GM21526 (cell line): ENCODE results near the gene CAMK2B.

Experiments used
- ATAC-seq: cut with Tn5 transposase; IDR thresholded peaks from one replicate; pipeline ENCODE4 v1.9.1; 2021; ENCODE audit warnings: moderate library complexity; ENCODE audit not compliant: unreplicated experiment, low FRiP score

The CAMK2B gene

DNA sequence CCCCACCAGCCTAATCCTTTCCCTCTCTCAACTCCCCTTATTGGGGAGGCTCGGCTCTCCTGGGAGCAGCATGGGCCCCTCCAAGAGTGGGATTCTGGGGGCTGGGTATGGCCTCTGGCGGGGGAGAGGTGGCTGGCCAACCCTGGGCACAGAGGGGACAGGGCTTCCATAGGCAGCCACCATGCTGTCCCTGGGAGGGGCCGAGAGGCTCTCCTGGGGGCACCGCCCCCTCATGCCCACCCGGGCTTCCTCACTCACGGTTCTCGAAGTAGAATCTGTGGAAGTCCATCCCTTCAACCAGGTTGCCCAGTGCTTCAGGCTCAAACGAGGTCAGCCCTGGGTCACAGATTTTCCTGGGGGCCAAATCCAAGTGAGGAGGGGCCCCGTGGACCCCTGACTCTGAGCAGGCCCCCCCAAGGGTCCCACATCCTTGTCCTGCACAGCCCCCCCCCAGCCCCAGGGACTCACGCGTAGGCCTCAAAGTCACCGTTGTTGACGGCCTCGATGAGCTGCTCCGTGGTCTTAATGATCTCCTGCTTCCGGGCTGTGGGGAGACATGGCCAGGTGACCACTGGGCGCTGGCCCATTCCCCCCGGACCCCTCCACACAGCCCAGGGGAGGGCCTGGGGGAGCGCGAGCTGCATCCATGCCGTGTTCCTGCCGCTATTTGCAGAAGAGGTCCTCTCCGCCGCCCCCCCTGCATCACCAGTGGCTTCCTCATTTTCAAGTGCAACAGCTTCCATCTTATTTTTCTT is 104.9 kb downstream of the CAMK2B start:
- ATAC-seq = no peak

DNA sequence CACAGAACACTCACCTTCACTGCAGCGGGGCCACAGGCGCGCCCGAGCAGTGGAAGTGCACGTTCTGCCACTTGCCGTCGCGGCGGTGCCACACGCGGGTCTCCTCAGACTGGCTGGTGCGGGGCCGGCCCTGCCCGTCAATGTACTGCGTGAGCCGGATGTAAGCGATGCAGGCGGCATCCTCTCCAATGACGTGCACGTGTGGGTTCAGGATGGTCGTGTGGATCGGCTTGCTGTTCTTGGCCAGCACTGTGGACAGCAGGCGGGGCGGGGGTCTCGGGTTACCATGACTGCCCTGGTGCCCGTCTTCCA is 105.4 kb downstream of the CAMK2B start:
- ATAC-seq = no peak

DNA sequence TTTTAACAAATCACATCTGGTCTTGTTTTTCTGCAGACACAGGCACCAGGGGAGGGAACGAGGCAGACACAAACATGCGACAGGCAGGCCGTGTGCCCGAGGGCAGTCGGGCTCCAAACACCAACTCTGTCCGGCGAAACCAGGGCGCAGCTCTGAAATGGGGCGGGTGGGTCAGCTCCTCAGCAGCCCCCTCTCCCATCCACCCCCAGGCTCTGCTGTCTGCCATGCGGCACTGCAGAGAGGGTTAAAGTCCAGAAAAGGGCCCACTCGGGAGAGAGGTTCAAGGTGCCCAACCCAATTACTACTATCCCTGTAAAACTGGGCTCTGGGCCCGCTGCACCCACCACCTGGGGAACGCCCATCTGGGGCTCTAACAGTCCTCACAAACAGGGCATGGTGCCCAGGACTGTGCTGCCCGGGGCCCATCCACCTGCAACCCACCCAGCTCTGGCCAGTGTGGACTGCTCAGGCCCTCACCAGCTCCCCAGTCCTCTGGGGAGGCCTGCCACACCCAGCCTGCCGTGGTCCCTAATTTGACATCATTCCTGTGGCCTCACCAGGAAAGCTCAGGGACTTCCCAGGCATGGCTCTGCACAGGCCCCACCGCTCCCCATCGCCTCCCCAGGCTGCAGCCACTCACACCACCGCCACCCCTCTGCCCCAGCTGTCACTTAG is 105.9 kb downstream of the CAMK2B start:
- ATAC-seq = no peak

DNA sequence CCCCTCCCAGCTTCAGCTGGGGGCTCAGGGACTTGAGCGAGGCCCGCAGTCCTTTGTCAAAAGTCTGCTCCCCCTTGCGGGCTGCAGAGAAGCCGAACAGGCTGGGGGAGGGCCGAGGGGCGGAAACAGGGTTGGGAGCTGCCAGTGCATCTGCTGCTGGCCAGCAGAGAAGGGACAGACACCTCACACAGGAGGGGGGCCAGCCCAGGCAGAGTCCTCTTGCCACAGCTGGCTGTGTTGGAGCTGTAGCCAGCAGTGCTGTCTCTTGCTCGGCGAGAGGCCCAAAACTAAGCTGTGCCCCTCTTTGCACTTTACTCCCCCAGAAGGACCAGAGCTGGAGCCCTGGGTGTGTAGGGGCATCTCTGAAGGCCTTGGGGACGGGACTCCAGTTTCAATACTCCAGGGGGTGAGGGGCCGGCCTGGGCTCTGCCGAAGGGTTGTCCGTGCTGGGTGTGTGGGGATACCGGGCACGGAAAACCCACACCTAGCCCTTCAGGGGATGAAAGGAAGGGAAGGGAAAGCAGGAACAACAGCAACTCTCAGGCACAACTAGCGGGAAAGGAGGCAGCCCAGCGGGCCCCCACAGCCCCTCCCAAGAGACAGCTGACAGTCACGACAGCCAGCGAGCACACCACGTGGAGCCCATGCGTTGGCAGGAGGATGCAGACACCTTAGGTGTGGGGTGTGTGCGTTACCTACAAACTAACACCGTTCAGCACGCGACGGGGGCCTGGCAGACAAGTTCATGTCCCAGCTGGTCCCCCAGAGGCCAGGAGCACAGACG is 106.8 kb downstream of the CAMK2B start:
- ATAC-seq = no peak

DNA sequence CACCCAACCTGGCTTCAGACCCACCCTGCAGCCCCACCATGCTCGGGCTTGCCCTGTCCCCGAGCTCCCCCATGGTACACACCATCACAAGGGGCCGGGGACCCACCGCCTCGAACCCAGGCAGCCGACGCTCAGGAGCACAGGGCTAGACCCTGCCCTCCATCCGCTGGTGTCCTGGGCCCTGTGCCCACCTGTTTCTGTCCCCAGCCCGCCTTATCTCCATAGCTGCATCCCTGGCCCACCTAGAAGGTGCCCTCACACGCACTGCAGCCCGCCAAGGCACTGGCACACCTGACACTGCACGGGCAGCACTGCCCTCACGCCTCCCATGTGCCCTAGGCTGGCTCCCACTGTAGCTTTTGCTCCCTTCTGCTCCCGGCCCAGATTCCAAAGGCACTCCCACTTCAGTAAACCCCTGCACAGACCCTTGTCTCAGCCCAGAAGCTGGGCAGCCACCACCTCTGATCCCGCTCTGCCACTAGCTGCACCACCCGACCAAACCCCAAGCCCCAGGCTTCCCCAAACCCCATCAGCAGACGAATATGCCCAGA is 107.5 kb downstream of the CAMK2B start:
- no peak for ATAC-seq

DNA sequence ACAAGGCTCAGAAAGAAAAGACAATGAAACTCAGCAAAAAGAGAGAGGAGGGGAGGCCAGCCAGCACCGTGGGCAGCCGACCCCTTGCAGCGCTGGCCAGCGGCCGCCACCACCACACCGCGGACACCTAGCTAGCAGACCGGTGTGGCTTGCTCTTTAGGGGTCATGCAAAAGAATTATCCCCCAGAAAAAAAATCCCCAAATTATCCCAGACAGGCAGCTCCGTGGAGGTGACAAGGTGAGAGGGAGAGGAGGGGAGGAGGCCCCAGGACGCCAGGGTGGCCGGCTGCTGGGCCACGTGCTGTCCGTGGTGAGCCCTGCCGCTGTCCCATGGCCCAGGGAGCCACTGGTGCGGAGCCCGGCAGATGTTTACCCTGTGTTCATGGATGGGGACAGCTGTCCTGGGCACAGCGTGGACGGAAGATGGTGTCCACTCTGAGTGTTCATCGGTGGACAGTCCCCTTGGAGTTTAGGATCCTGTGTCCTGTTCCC is 108.1 kb downstream of the CAMK2B start:
- no peak for ATAC-seq

DNA sequence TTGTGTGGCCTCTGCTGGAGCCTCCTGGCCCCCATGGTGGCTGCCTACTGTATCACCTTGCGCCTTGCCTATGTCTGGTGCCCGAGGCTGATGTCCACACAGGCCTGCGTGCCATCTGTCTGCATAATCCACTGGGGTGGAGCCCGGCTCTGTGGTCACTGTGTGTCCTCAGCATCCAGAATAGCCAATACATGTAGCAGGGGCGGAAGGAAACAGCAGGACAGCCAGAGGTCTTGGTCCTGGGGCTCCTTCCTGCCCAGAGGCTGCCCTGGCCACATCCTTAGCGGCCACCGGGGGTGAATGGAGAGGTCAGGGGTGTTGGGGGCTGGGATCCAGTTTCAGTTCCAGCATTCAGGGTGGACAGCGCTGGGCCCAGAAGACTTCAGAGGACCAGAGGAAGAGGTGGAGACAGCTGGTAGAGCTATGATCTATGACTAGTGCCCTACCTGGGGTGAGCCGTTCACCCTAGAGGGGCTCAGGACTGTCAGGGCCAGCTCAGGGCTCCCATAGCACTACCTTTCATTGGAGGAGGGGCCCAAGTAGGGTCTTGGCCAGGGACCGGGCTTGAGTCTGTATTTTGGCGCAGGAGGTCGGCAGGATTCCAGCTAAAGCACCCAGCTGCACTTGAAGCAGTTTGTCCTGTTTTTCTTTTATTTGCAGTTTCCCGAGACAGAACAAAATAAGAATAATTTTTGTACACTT is 108.7 kb downstream of the CAMK2B start:
- ATAC-seq = no peak

DNA sequence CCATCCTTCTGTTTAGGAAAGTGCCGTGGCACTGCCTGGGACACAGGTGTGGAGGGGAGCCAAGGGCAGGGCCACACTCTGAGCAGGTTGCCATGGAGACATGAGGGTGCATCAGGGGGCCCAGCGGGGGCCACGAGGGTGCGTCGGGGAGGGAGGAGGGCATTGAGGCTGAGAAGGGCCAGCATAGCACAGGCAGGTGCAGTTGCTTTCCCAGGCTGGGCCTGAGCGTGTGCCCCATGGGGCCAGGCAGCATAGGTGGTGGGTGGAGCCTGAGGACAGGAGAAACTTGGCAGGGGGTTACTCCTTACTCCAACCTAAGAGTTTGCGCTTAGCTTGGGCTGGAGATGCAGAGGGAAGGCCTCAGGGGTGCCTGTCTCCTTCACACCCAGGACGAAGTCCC is 109.4 kb downstream of the CAMK2B start:
- no peak for ATAC-seq

DNA sequence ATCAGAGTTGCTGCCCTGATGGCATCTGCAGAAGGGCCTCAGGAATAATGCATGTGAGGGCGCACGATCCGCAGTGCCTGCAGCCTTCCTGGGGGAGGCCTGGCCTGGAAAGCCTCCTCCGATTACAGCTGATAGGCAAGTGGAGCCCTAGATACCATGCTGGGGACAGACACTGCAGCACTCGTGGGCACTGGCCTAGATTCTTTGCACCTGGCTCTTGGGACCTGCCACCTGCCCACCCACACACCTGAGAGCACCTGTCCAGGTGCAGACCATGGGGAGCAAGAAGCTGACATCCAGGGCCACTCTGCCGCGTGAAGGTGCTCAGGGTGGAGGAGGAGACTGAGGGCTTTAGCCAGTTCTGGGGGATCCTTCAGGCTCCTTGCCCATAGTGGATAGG is 109.9 kb downstream of the CAMK2B start:
- no peak for ATAC-seq

DNA sequence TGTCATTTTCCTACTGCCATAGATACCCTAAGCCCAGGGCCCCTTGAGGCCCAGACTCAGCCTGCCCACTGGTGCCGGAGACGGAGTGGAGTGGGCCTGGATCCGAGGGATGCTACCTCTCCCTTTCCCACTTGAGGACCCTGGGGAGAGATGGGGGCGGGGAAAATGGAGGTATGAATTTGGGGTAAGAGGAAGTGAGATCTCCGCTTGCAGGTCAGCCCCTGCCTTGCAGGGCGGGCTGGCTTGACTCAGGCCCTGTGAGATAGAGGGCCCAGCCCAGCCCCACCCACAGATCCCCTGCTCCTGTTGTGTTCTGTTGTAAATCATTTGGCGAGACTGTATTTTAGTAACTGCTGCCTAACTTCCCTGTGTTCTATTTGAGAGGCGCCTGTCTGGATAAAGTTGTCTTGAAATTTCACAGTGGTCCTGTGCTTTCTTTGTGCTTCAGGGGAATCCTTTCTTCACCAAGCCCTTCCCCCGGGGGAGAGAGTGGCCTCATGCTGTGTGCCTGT is 111.5 kb downstream of the CAMK2B start:
- no peak for ATAC-seq

DNA sequence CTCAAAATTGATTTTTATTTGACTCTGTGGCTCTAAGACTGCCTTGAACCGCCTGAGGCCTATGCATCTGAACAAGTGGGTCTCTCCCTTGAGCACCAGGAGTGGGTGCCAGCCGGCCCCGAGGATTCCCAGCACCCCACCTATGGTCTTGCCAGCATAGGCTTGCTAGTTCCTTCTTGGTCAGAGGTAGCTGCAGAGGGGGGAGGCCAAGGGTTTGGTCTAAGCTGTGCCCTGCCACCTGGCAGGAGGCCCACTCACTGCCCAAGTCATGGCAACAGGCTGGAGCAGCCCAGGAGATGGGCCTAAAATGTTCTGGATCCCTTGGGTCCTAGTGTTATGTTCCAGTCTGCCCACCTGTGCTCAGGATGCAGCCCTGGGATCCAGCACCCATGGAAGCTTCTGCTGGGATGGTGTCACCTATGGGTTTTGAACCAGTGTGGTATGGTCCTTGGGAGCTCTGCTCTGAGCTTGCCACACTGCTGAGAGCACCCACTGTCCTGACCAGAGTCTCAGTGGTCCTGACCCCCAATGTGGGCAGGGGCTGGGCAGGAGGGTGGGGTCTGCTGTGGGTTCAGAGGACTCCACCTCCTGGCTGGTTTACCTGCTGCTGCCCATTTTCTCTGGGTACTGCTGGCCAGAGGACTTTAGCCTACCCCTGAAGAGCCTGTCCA is 112.1 kb downstream of the CAMK2B start:
- ATAC-seq = no peak

DNA sequence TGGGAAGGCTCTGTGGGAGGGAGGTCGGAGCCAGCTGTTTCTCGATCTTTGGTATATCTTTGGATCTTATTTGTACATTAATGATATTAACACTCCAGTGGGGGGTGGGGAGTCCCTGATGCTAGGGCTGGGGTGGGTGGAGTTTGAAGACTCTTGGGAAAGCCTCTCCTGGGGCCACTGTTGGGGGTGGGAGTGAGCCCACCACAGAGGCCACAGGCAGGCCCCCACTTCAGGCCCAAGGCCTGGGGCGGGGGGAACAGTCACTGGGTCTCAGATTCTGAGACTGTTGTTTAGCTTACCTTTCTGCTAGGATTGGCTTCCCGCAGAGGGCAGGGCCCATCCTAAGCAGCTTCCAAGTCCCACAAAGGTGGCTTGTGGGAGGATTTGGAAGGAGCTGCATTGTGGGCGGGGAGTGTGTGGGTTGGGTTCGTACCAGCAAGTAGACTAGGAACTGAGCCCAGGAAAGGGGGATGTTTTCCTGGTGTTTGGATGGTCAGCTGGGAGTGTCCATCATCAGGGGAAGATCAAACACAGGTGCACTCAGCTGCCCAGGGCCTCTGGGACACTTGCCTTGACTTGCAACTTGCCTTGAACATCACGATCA is 112.7 kb downstream of the CAMK2B start:
- ATAC-seq = no peak

DNA sequence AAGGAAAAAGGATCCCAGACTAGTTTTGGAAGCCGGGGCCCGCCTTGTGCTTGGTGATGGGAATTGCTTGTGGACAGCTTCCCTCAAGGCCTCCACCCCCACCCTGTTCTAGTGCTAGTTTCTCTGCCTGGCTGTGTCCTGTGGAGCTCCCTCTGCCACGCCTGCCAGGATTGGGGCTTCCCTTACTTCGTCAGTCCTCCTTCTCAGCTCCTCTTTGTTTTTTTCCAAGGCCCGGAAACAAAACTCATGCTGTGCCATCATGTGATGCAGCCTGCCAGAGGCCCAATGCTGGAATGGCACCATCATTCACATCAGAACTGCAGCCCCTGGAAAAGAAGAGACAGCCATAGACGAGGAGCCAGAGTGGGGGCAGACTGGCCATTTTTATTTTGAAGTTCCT is 113.4 kb downstream of the CAMK2B start:
- ATAC-seq = no peak

DNA sequence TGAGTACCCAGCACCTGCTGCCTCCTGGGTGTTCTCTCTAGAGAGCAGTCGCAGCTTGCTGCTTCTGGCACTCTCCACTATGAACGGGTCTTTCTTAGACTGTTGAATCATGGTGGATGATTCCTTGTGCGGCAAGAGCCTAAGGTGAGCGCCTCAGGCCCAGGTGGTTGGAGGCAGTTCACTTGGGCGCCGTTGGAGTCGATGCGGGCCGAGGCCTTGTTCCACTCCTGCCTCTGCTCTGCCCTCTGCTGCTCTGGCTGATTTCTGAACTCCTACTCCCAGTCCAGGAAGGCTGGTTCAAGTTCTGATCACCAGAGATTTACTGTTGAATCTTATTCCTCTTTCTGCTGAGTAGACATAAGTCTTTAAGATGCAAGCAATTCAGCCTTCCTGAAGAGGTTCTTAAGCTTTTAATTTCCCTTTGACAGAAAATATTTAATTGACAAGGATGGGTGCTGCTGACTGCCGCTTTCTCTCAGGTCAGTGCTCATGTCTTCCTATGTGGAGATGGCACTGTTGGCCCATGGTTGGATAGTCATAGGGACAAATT is 114.2 kb downstream of the CAMK2B start:
- no peak for ATAC-seq

DNA sequence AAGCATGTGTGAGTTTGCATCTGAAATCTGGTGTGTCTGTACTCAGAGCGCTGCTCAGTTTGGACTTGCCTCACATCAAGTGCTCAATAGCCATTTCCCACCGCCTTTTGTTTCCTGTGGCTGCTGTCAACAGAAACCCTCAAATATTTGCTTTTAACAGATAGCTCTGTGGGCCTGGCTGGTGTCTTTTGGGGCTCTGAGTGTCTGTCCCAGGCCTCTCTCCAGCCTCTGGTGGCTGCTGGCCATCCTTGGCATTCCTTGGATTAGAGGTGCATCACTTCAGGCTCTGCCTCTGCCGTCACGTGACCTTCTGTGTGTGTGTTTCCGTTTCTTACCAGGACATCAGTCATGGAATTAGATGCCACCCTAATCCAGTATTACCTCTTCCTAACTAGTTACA is 115.3 kb downstream of the CAMK2B start:
- ATAC-seq = no peak

DNA sequence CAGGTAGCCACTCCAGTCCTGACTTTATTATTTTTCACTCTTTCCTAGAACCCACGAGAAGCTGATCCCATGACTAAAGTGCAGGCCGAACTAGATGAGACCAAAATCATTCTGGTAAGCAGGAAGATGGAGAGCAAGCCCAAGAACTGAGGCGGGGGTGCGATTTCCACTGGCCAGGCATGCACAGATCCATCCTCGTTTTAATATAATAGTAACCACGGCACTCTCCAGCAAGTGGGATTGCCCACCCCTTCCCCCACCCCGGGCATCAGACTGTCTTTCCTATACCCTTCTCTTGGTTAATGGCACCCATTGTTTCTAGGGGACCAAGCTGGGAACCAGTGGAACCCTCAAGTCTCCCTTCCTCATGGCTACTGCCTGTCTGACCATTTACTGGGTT is 117.3 kb downstream of the CAMK2B start:
- no peak for ATAC-seq

DNA sequence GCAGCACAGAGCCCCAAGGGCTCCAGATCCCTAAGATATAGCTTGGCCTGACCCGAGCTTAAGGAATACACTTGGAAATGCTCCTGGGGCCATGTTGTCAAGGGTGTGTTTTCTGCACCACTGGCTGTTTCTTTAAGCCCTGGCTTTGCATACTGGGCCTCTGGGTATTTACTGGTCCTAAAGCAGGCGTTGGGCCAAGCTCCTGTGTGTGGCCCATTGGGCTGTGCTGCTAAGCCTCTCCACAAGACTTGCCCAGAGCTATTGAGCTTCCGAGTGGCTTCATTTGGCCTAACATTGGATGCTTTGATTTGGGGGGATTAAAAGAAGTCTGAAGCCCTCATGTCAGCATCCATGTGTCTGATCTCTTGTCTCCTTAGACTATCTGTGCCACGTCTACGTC is 119.4 kb downstream of the CAMK2B start:
- ATAC-seq = no peak

DNA sequence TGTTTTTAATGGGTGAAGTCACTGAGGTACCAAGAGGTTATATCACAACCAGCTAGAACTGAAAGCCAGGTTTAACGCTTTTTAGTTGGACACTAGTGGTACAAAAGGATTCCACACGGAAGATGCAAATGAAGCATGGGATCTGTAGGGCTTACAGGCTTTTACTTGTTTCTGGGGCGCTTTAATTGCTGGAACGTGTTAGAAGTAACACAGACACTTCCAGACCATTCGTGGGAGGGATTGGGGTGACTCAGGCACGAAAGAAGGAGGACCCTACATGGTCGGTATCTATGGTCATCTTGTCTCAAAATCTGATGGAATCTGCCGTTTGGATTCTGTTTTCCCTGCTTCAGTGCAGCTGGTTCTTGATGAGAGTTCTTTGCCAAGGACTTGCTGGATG is 123.6 kb downstream of the CAMK2B start:
- no peak for ATAC-seq
